Thyroid gland (tissue), 4 donors: Measurements from ENCODE around the gene LRRC36.

ENCODE experiments used
- POLR2A ChIP-seq, 2 donors: fragments of 450-650 bp; IDR thresholded peaks; one replicate each; pipeline ENCODE4 v1.6.1; 2017; ENCODE audit warnings: antibody characterized with exemption in 2 of 2, mild to moderate bottlenecking in 2 of 2, moderate library complexity in 1 of 2
- TF ChIP-seq, protein P1 (sequence below), 6 experiments: fragments of 200-600 bp in 3 of 6; fragments of 450-650 bp in 3 of 6; sonication (generic) in 3 of 6; IDR thresholded peaks; one replicate each; pipeline ENCODE4 v1.5.1; 2016 to 2019; ENCODE audit warnings: antibody characterized with exemption in 6 of 6, mild to moderate bottlenecking in 2 of 6, inconsistent platforms in 1 of 6, moderate library complexity in 1 of 6

DNA sequence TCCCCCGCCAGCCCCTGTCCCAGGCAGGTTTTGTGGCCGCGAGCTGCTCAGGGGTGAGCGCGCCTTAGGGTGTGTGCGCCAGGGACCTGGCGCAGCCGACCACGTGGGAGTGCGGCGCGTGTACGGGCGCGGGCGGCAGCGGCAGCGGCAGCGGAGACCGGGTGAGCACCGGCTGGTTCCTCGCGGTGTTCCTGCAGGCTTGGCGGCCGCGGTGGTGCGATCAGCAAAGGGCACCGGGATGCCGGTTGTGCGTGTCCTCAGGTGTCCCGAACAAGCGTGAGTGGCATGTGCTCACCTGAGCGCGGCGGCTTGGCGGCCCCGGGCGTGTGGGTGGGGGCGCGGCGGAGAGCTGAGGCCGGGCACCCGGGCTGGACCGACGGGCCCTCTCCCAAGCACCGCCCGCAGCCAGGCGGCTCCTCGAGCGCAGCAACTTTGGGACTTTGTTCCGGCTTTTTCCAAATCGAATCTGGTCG is 103.9 kb downstream of the LRRC36 start:
- peak in 1 of 2 donors; percentile 40 for TF ChIP-seq POLR2A (IDR thresholded peaks at IDR 0.05)
- TF ChIP-seq, protein P1, sequence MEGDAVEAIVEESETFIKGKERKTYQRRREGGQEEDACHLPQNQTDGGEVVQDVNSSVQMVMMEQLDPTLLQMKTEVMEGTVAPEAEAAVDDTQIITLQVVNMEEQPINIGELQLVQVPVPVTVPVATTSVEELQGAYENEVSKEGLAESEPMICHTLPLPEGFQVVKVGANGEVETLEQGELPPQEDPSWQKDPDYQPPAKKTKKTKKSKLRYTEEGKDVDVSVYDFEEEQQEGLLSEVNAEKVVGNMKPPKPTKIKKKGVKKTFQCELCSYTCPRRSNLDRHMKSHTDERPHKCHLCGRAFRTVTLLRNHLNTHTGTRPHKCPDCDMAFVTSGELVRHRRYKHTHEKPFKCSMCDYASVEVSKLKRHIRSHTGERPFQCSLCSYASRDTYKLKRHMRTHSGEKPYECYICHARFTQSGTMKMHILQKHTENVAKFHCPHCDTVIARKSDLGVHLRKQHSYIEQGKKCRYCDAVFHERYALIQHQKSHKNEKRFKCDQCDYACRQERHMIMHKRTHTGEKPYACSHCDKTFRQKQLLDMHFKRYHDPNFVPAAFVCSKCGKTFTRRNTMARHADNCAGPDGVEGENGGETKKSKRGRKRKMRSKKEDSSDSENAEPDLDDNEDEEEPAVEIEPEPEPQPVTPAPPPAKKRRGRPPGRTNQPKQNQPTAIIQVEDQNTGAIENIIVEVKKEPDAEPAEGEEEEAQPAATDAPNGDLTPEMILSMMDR (IDR thresholded peaks at IDR 0.05): no peak
